Kidney (tissue), 14 donors: Measurements from ENCODE around the gene SYNGR1. TPM values are rescaled to one million over a fixed set of nuclear protein-coding genes. Genes with fewer than 3 reads are reported as not detected.
"Not testable (repeated sequence)": the region's sequence is repeated elsewhere in the genome, so short reads cannot be mapped to it uniquely, and the experiment has no call there.

Source experiments
- DNase-seq, 5 donors: peaks; one replicate each; pipeline ENCODE4 v3.0.0-alpha.2; 2013 to 2020
- FAIRE-seq: peaks from 2 replicates; lab custom pipeline; 2012; peaks lifted over from hg19 to GRCh38; lab: Jason Lieb, UNC
- H3K27ac ChIP-seq, 2 donors: one replicate each; pipeline ENCODE4 v1.7.0; 2013; ENCODE audit warnings: low read depth in 2 of 2, low read length in 2 of 2, inconsistent platforms in 1 of 2
- H3K27me3 ChIP-seq: one replicate; pipeline ENCODE4 v1.7.1; 2013; ENCODE audit warnings: low read length, inconsistent platforms; ENCODE audit not compliant: control insufficient read depth, insufficient read depth
- H3K36me3 ChIP-seq, 3 donors: one replicate each; pipeline versions ENCODE4 v1.7.0 to v1.7.1; 2013; ENCODE audit warnings: low read length in 3 of 3, control low read depth in 1 of 3, inconsistent platforms in 1 of 3; ENCODE audit not compliant: insufficient read depth in 3 of 3, control insufficient read depth in 2 of 3
- H3K4me1 ChIP-seq, 3 donors: one replicate each; pipeline versions ENCODE4 v1.7.0 to v1.7.1; 2013; ENCODE audit warnings: low read length in 3 of 3, inconsistent platforms in 1 of 3, low read depth in 1 of 3; ENCODE audit not compliant: control insufficient read depth in 2 of 3, insufficient read depth in 2 of 3
- H3K4me3 ChIP-seq, 3 donors: one replicate each; pipeline versions ENCODE4 v1.7.0 to v1.8.1; 2013; ENCODE audit warnings: low read length in 3 of 3, control low read depth in 1 of 3, inconsistent platforms in 1 of 3
- H3K9ac ChIP-seq, 3 donors: one replicate each; pipeline versions ENCODE4 v1.7.0 to v1.7.1; 2013; ENCODE audit warnings: low read length in 3 of 3, control low read depth in 1 of 3, inconsistent platforms in 1 of 3
- H3K9me3 ChIP-seq, 3 donors: one replicate each; pipeline versions ENCODE4 v1.7.0 to v1.7.1; 2013; ENCODE audit warnings: low read length in 3 of 3, control low read depth in 1 of 3, inconsistent platforms in 1 of 3; ENCODE audit not compliant: control insufficient read depth in 2 of 3, insufficient read depth in 1 of 3
- intact Hi-C: fragments of 100-400 bp; cut with DNase I; formaldehyde crosslinking; loops from one replicate; pipeline ENCODE4 v1.11.1; 2022
- polyA plus RNA-seq: library from polyadenylated mRNA; stranded (reverse); fragments of 350-450 nt; fragmentation: Illumina TruSeq; extraction: RNeasy Lipid Tissue Mini Kit (QIAGEN cat#74804); gene quantifications from one replicate; pipeline ENCODE4 v1.2.3, GENCODE V29; 2014; ENCODE audit warnings: low read depth, low replicate concordance; ENCODE audit not compliant: insufficient read depth
- total RNA-seq: library from RNA; stranded (reverse); fragmentation: NEBNext Ultra II Directional; extraction: Animal tissue kit (Norgen Biotek cat#: 25700); gene quantifications from one replicate; pipeline ENCODE4 v1.2.1, GENCODE V29; 2021
- TF ChIP-seq, protein P1 (sequence below): IDR thresholded peaks from 3 replicates; pipeline ENCODE4 v1.5.1; 2012; ENCODE audit warnings: mild to moderate bottlenecking, moderate library complexity, borderline replicate concordance; ENCODE audit not compliant: insufficient read depth; ENCODE audit errors: extremely low read depth
- donor health status: control.
- donor health status: control.
- donor health status: control.
- donor health status: control.
- donor health status: control.
- donor health status: DM: yes; HTN: yes; CAD: no.
- donor health status: Normal renal cell carcinoma (clear cell type).

The SYNGR1 gene
- total and polyA plus RNA-seq, 2 donors from 2014 or later = 21.5 to 43.0 TPM

DNA sequence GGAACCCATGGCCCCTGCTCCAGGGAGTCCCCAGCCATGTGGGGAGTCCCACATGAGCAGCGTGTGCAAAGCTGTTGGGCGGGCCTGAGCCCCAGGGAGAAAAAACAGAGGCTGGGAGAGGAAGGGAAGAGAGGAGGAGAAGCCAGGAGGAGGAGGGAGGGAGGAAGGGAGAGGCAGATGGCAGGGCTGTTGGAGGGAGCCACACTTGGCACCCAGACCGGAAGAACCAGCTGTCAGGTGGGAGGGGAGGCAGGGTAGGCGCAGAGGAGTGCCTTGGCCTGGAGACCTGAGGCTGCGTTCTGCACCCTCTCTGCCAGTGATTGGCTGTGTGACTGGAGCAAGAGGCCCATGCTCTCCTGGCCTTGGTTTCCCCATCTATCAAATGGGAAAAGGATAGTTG is 6.7 kb downstream of the SYNGR1 start:
- Histone ChIP-seq H3K9me3 (no peaks in the 10 kb centered on the region), H3K27ac (no peak overlapping the region), H3K4me1 (no peaks in the 10 kb centered on the region), H3K4me3 (no peak overlapping the region), H3K27me3 (no peaks in the 10 kb centered on the region), H3K9ac (no peak overlapping the region), H3K36me3 (no peaks in the 10 kb centered on the region)
- DNase-seq = no peak
- FAIRE-seq = no peak
- TF ChIP-seq, protein P1, sequence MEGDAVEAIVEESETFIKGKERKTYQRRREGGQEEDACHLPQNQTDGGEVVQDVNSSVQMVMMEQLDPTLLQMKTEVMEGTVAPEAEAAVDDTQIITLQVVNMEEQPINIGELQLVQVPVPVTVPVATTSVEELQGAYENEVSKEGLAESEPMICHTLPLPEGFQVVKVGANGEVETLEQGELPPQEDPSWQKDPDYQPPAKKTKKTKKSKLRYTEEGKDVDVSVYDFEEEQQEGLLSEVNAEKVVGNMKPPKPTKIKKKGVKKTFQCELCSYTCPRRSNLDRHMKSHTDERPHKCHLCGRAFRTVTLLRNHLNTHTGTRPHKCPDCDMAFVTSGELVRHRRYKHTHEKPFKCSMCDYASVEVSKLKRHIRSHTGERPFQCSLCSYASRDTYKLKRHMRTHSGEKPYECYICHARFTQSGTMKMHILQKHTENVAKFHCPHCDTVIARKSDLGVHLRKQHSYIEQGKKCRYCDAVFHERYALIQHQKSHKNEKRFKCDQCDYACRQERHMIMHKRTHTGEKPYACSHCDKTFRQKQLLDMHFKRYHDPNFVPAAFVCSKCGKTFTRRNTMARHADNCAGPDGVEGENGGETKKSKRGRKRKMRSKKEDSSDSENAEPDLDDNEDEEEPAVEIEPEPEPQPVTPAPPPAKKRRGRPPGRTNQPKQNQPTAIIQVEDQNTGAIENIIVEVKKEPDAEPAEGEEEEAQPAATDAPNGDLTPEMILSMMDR = no peak
- intact Hi-C loops = no loop called here

DNA sequence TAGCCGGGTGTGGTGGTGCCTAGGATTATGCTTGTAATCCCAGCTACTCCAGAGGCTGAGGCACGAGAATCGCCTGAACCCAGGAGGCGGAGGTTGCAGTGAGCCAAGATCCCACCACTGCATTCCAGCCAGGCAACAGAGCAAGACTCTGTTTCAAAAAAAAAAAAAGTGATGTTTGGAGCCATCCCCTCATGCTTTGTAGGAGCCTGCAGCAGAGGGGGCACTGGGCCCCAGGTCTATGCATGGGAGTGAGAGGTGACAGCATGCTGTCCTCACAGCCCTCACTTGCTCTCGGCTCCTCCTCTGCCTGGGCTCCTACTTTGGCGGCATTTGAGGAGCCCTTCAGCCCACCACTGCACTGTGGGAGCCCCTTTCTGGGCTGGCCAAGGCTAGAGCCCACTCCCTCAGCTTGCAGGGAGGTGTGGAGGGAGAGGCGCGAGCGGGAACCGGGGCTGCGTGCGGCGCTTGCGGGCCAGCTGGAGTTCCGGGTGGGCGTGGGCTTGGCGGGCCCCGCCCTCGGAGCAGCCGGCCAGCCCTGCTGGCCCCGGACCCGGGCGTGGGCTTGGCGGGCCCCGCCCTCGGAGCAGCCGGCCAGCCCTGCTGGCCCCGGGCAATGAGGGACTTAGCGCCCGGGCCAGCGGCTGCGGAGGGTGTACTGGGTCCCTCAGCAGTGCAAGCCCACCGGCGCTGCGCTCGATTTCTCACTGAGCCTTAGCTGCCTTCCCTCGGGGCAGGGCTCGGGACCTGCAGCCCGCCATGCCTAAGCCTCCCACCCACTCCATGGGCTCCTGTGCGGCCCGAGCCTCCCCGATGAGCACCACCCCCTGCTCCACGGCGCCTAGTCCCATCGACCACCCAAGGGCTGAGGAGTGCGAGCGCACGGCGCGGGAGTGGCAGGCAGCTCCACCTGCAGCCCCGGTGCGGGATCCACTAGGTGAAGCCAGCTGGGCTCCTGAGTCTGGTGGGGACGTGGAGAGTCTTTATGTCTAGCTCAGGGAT is 7.6 kb downstream of the SYNGR1 start:
- H3K9ac ChIP-seq = not testable (repeated sequence)

DNA sequence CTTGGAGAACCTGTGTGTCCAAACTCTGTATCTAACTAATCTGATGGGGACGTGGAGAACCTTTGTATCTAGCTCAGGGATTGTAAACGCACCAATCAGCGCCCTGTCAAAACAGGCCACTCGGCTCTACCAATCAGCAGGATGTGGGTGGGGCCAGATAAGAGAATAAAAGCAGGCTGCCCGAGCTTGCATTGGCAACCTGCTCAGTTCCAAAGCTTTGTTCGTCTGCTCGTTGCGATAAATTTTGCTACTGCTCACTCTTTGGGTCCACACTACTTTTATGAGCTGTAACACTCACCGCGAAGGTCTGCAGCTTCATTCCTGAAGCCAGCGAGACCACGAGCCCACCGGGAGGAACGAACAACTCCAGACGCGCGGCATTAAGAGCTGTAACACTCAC is 8.4 kb downstream of the SYNGR1 start:
- intact Hi-C loops, H3K4me3 ChIP-seq, H3K4me1 ChIP-seq, H3K27ac ChIP-seq, H3K27me3 ChIP-seq, H3K36me3 ChIP-seq, FAIRE-seq, DNase-seq, H3K9me3 ChIP-seq, H3K9ac ChIP-seq: not testable (repeated sequence)

More for the DNA sequence above, 7.6 kb downstream of the SYNGR1 start:
- H3K4me1 ChIP-seq, H3K36me3 ChIP-seq, H3K27me3 ChIP-seq, FAIRE-seq, H3K27ac ChIP-seq, H3K4me3 ChIP-seq, intact Hi-C loops, H3K9me3 ChIP-seq: not testable (repeated sequence)
- peak in 3 of 5 donors; percentile 43 to 58 (median 53) for DNase-seq

DNA sequence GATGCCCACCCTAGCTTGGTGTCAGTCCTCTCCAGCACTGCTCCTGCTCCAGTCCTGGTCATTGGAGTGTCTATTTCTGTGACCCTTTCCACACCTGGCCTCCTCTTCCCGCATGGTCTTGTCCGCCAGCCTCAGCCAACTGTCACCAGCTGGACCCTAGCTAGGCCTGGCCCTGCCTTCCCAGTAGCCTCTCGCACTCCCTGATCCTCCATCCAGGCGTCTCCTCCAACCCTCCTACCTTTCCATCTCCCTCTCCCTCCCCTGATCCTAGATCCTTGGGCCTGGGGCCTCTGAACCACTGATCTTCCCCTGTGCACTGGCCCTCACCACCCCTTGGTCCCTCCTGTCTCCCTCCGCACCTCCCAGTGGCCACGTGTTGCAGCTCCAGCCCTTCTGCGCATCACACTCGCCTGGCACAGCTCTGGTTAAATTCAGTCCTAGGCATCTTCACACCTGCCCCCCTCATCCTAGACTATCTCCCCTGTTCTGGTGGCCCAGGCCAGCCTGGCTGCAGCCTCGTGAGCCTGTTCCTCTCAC is 9.9 kb downstream of the SYNGR1 start:
- Histone ChIP-seq H3K9ac (no peak overlapping the region), H3K27ac (no peak overlapping the region), H3K4me1 (no peaks in the 10 kb centered on the region), H3K9me3 (no peaks in the 10 kb centered on the region), H3K36me3 (no peaks in the 10 kb centered on the region), H3K27me3 (no peaks in the 10 kb centered on the region), H3K4me3 (no peak overlapping the region)
- FAIRE-seq (no peak), DNase-seq (no peak)
- TF ChIP-seq, protein P1 = no peak
- intact Hi-C loops = no loop called here
